Left lung (tissue), 10 donors: ENCODE measurements around the gene BRSK2. TPM values are rescaled to one million over a fixed set of nuclear protein-coding genes. Genes with fewer than 3 reads are reported as not detected.

ENCODE experiments used
- ATAC-seq: fragments of 200-7000 bp; cut with Tn5 transposase; one replicate; pipeline ENCODE4 v1.9.1; 2020; ENCODE audit warnings: moderate library complexity
- DNase-seq, 4 donors: peaks; one replicate each; pipeline ENCODE4 v3.0.0-alpha.2; 2013 to 2020
- H3K27ac ChIP-seq, 2 donors: fragments of 200-600 bp; sonication (generic) in 1 of 2; one replicate each; pipeline versions ENCODE4 v1.5.0 to v1.8.0; 2020 to 2021
- H3K27me3 ChIP-seq, 2 donors: fragments of 200-600 bp; sonication (generic) in 1 of 2; one replicate each; pipeline versions ENCODE4 v1.5.0 to v1.8.0; 2020 to 2021
- H3K36me3 ChIP-seq, 2 donors: fragments of 200-600 bp; sonication (generic) in 1 of 2; one replicate each; pipeline versions ENCODE4 v1.5.0 to v1.8.0; 2020 to 2021
- H3K4me1 ChIP-seq, 2 donors: fragments of 200-600 bp; one replicate each; pipeline ENCODE4 v1.8.0; 2021
- H3K4me3 ChIP-seq, 2 donors: fragments of 200-600 bp; sonication (generic) in 1 of 2; one replicate each; pipeline versions ENCODE4 v1.5.0 to v1.8.0; 2020 to 2021; ENCODE audit warnings: mild to moderate bottlenecking in 1 of 2
- H3K9me3 ChIP-seq, 2 donors: fragments of 200-600 bp; sonication (generic) in 1 of 2; one replicate each; pipeline versions ENCODE4 v1.5.0 to v1.8.0; 2020 to 2021
- intact Hi-C, 2 donors: fragments of 100-400 bp; cut with DNase I; formaldehyde crosslinking; loops; one replicate each; pipeline versions ENCODE4 v1.11.2 to v1.14.2; 2022
- polyA plus RNA-seq, 6 donors: library from polyadenylated mRNA; unstranded; fragments of 120-200 nt; gene quantifications; one replicate each; pipeline ENCODE4 v1.2.1, GENCODE V29; 2013; ENCODE audit not compliant: insufficient read length in 6 of 6
- total RNA-seq, 2 donors: library from RNA; stranded (reverse); fragmentation: NEBNext Ultra II Directional; extraction: Animal tissue kit (Norgen Biotek cat#: 25700); gene quantifications; one replicate each; pipeline ENCODE4 v1.2.1, GENCODE V29; 2021
- TF ChIP-seq, protein P1 (sequence below), 2 donors: fragments of 200-600 bp; sonication (generic) in 1 of 2; IDR thresholded peaks; one replicate each; pipeline versions ENCODE4 v1.5.0 to v1.8.0; 2021; ENCODE audit warnings: antibody characterized with exemption in 2 of 2
- donor health status: DM: no; HTN: yes; CAD: no.
- donor health status: DM: no; HTN: no; CAD: no.

The BRSK2 gene
- total and polyA plus RNA-seq, 8 donors: 0.13 to 1.1 (median 0.69) TPM

DNA sequence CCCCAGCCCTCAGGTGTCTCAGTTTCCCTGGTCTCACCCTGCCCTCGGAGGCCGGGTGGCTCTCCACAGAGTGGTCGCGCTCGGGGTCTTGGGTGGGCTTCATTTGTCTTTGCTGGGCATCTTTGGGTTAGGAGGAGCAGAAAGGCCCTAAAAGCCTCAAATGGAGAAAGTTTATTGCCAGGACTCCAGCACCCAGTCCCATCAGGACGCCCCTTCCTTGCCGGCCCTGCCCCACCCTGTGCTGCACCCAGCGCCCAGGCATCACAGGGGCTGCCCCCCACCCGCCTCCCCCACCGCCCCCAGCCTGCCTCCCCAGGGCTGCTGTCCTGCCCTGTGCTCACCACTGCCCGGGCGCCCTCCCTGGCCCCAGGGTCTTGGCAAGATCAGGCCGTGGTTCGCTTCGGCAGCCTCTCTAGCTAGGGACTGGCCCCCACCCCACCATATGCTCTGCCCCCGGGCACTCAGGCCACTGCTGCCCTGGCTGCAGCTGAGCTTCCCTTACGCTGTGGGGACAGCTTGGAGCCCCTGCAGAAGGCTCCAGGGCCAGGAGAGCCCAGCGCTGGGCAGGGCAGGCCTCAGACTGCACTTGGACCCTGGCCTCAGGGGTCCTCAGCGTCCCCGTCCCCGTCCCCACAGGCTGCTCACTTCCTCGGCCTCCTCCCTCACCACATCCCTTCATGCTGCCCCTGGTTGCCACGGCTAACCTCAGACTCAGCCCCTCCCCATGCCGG lies 65.5 kb downstream of the BRSK2 start:
- DNase-seq (no peak), ATAC-seq (no peak)
- Histone ChIP-seq H3K4me3 (no peak overlapping the region), H3K36me3 (no peaks in the 10 kb centered on the region), H3K4me1 (peaks cover 3 to 23% of the 10 kb centered on the region in 2 donors), H3K27ac (no peak overlapping the region), H3K27me3 (peaks cover 0 to 38% of the 10 kb centered on the region in 2 donors), H3K9me3 (no peaks in the 10 kb centered on the region)
- intact Hi-C loops: no loop called here
- TF ChIP-seq, protein P1, sequence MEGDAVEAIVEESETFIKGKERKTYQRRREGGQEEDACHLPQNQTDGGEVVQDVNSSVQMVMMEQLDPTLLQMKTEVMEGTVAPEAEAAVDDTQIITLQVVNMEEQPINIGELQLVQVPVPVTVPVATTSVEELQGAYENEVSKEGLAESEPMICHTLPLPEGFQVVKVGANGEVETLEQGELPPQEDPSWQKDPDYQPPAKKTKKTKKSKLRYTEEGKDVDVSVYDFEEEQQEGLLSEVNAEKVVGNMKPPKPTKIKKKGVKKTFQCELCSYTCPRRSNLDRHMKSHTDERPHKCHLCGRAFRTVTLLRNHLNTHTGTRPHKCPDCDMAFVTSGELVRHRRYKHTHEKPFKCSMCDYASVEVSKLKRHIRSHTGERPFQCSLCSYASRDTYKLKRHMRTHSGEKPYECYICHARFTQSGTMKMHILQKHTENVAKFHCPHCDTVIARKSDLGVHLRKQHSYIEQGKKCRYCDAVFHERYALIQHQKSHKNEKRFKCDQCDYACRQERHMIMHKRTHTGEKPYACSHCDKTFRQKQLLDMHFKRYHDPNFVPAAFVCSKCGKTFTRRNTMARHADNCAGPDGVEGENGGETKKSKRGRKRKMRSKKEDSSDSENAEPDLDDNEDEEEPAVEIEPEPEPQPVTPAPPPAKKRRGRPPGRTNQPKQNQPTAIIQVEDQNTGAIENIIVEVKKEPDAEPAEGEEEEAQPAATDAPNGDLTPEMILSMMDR (IDR thresholded peaks at IDR 0.05): no peak

DNA sequence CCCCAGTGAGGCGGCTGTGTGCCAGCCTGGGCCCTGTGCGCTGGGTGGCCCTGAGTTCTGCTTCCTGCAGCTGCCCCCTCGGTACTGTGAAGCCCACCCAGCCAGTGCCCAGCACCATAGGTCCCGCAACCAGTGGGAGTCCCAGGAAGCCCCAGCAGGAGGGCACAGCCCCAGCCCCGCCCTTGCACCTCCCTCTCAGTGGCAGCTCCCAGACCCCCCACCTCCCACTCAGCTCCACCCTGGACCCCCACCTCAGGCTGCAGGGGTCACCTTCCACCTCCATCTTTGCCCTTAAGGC lies 66.0 kb downstream of the BRSK2 start:
- DNase-seq (no peak), ATAC-seq (no peak)
- no peaks in the 10 kb centered on the region for H3K9me3 ChIP-seq
- peaks cover 0 to 33% of the 10 kb centered on the region in 2 donors for H3K27me3 ChIP-seq
- H3K4me3 ChIP-seq: no peak overlapping the region
- peaks cover 3 to 25% of the 10 kb centered on the region in 2 donors for H3K4me1 ChIP-seq
- no peaks in the 10 kb centered on the region for H3K36me3 ChIP-seq
- H3K27ac ChIP-seq: no peak overlapping the region
- TF ChIP-seq, protein P1 (IDR thresholded peaks at IDR 0.05): no peak
- intact Hi-C loops: no loop called here

DNA sequence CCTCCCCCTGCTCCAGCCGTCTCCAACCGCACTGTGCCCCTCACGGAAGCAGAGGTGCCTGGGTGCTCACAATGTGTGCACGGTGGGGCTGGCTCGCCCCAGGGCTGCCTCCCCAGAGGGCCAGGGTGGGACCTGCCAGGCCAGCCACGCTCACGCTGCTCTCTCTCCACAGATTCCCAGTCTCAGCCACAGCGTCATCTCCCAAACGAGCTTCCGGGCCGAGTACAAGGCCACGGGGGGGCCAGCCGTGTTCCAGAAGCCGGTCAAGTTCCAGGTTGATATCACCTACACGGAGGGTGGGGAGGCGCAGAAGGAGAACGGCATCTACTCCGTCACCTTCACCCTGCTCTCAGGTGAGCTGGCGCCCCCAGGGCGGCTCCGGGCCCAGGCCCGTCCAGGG lies 66.4 kb downstream of the BRSK2 start:
- Histone ChIP-seq H3K36me3 (no peaks in the 10 kb centered on the region), H3K27ac (no peak overlapping the region), H3K27me3 (peaks cover 0 to 29% of the 10 kb centered on the region in 2 donors), H3K4me3 (no peak overlapping the region), H3K4me1 (peaks cover 3 to 25% of the 10 kb centered on the region in 2 donors), H3K9me3 (no peaks in the 10 kb centered on the region)
- no peak for DNase-seq
- intact Hi-C loops: no loop called here
- TF ChIP-seq, protein P1 (IDR thresholded peaks at IDR 0.05): no peak
- ATAC-seq: no peak

DNA sequence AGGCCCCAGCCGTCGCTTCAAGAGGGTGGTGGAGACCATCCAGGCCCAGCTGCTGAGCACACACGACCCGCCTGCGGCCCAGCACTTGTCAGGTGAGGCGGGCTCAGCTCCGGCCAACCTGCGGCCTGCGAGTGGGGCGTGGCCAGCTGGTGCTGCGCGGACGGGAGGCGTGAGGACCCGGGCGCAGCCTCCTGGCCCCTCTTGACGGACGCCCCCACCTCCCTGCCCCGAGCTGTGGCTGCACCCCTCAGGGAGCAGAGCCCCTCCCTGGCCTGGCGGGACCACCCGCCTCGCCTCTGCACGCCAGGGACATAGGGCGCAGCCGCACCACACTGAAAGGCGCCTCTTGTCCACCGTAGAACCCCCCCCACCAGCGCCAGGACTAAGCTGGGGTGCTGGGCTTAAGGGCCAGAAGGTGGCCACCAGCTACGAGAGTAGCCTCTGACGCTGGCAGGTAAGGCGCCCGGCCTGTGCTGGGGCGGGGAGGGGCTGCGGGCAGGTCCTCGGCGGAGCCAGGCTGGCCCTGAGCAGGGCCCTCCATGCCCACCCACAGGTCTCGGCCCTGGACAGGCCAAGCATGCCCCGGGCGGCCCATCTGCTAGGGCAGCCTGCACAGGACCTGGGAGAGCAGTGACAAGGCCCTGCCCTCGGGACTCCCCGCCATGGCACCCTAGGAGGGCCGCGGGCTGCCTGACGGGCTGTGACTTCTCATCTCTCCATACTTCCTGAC lies 67.0 kb downstream of the BRSK2 start:
- Histone ChIP-seq H3K4me1 (peaks cover 3 to 25% of the 10 kb centered on the region in 2 donors), H3K27me3 (peaks cover 0 to 23% of the 10 kb centered on the region in 2 donors), H3K4me3 (no peak overlapping the region), H3K9me3 (no peaks in the 10 kb centered on the region), H3K27ac (no peak overlapping the region), H3K36me3 (no peaks in the 10 kb centered on the region)
- no peak for ATAC-seq
- DNase-seq: no peak
- TF ChIP-seq, protein P1 (IDR thresholded peaks at IDR 0.05): no peak
- intact Hi-C loops: no loop called here

DNA sequence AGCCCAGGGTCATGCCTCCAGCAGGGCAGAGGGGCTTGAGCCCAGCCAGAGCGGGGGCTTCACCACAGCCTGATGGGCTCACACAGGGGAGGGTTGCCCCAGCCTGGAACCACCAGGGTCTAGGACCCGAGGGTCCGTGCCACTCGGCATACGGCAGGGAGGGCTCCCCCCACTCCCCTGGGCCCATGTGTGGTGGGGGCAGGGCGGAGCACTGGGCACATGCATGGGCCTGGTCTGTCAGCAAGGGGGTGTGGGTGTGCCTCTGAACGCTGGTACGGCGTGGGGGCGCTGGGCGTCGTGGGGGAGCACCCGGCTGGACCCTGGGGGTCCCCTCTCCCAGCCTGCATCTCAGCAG lies 67.6 kb downstream of the BRSK2 start:
- intact Hi-C loops: no loop called here
- no peak for ATAC-seq
- Histone ChIP-seq H3K27me3 (peaks cover 0 to 17% of the 10 kb centered on the region in 2 donors), H3K27ac (no peak overlapping the region), H3K4me3 (no peak overlapping the region), H3K36me3 (no peaks in the 10 kb centered on the region), H3K4me1 (peaks cover 3 to 25% of the 10 kb centered on the region in 2 donors), H3K9me3 (no peaks in the 10 kb centered on the region)
- DNase-seq: no peak
- TF ChIP-seq, protein P1 (IDR thresholded peaks at IDR 0.05): no peak
